ENCODE measurements around the gene CCND2. TPM values are rescaled to one million over a fixed set of nuclear protein-coding genes. Genes with fewer than 3 reads are reported as not detected.

Gene CCND2
- total RNA-seq, 1 experiment from 2014 or later, result 1.4 TPM

DNA sequence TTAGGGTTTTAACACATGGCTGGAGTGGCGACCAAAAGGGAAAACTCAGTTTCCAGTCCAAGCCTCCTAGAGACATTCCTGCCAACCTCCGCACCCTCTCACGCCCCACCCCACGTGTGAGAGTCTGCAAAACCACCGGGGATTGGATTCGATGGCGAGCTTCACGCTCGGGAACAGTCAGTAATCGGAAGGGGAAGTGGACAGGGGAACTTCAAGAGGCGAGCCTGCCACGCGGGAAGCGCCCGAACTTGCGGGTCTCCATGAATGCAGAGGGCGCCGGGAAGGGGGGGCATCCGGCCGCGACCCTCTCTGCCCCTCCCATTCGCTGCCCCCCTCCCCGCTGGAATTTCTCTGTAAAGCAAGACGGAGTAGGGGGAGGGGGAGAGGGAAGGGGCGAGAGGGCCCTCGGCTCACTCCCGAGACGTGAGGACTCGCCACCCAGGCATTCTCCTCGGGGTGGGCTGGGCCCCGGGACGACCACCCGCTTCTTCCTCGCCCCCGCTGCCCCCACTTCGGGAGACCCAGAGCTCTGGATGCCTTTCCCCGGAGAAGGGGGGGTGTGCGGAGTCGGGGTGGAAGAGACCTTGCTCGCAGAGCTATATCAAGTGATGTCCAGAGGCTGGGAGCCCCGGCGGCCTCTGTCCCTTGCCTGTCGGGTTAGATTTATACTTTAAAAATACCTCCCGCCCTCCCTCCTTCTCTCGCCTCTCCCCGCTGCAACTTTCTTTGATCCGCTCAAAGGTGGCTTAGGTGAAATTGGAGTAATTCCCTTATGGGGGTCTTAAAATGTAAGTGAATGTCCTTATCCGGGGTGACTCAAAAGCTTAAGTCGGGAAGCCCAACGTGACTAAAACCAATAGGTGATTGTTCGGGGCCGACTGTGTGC is 2.5 kb upstream of the CCND2 start:
- H4K20me1 ChIP-seq (ENCODE audit: insufficient read depth, low read depth, low read length), result no peaks in the 10 kb centered on the region
- H3K4me3 ChIP-seq (ENCODE audit: low read length), result peak overlapping the region; percentile 67
- H3K79me2 ChIP-seq (ENCODE audit: low read length), result no peaks in the 10 kb centered on the region
- H3K27ac ChIP-seq (ENCODE audit: low read length), result no peak overlapping the region
- H3K9me3 ChIP-seq (ENCODE audit: low read length), result no peaks in the 10 kb centered on the region
- peaks cover 44% of the 10 kb centered on the region for H3K4me1 ChIP-seq (ENCODE audit: low read length)
- H3K27me3 ChIP-seq (ENCODE audit: low read length), result peaks cover 6% of the 10 kb centered on the region; the same call in 1 of the 2 replicates
- H3K36me3 ChIP-seq (ENCODE audit: insufficient read depth, low read length), result no peaks in the 10 kb centered on the region
- peak; percentile 65 for DNase-seq
- H3K9ac ChIP-seq (ENCODE audit: low read length), result peak overlapping the region; percentile 69
- no peaks in the 10 kb centered on the region for H3K9me2 ChIP-seq (replicated peaks; ENCODE audit: insufficient read depth, low read length)
- H3K4me2 ChIP-seq (ENCODE audit: low read depth, low read length, poor library complexity, severe bottlenecking), result peak overlapping the region; percentile 99
- H2AFZ ChIP-seq (ENCODE audit: low read length), result peak overlapping the region; percentile 88

DNA sequence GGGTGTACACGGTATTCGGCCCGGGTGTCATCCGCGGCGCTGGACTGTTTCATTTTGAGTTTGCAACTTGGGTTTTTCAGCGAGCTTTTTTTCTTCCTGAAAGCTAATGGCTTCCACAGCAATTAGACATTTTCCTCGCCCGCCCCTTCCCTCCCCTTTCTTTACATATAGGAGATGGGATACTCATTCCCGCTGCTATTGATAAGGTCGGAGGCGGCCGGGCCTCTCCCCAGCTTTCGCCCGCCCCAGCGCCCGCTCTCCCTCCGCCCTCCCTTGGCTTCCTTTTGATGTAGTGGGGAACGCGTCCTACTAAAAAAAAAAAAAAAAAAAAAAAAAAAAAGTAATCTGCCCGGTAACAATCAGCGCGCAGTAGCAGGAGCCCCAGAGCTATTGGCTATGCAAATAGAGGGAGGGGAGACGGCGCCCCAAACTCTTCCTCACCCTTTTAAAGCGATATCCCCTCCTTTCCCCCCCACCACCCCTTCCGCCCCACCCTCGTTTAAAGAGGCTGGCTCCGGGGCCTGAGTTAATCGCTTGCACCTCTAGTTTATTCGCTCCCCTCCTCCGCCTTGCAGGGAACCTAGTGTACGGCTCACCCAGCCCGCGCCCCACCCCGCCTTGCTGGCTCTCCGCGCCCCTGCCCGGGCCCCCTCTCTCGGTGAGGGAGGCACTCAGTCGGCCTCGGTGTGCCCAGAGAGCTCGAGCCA is 1.7 kb upstream of the CCND2 start:
- H3K4me3 ChIP-seq (ENCODE audit: low read length), result peak overlapping the region; percentile 67
- no peaks in the 10 kb centered on the region for H3K9me3 ChIP-seq (ENCODE audit: low read length)
- H3K9ac ChIP-seq (ENCODE audit: low read length), result peak overlapping the region; percentile 69
- no peaks in the 10 kb centered on the region for H4K20me1 ChIP-seq (ENCODE audit: insufficient read depth, low read depth, low read length)
- H3K4me1 ChIP-seq (ENCODE audit: low read length), result peaks cover 44% of the 10 kb centered on the region
- H3K4me2 ChIP-seq (ENCODE audit: low read depth, low read length, poor library complexity, severe bottlenecking), result peak overlapping the region; percentile 99
- H2AFZ ChIP-seq (ENCODE audit: low read length), result peak overlapping the region; percentile 88
- no peaks in the 10 kb centered on the region for H3K9me2 ChIP-seq (replicated peaks; ENCODE audit: insufficient read depth, low read length)
- H3K36me3 ChIP-seq (ENCODE audit: insufficient read depth, low read length), result no peaks in the 10 kb centered on the region
- H3K27me3 ChIP-seq (ENCODE audit: low read length), result peaks cover 6% of the 10 kb centered on the region; the same call in 1 of the 2 replicates
- H3K27ac ChIP-seq (ENCODE audit: low read length), result no peak overlapping the region
- H3K79me2 ChIP-seq (ENCODE audit: low read length), result no peaks in the 10 kb centered on the region
- DNase-seq, result peak; percentile 92

DNA sequence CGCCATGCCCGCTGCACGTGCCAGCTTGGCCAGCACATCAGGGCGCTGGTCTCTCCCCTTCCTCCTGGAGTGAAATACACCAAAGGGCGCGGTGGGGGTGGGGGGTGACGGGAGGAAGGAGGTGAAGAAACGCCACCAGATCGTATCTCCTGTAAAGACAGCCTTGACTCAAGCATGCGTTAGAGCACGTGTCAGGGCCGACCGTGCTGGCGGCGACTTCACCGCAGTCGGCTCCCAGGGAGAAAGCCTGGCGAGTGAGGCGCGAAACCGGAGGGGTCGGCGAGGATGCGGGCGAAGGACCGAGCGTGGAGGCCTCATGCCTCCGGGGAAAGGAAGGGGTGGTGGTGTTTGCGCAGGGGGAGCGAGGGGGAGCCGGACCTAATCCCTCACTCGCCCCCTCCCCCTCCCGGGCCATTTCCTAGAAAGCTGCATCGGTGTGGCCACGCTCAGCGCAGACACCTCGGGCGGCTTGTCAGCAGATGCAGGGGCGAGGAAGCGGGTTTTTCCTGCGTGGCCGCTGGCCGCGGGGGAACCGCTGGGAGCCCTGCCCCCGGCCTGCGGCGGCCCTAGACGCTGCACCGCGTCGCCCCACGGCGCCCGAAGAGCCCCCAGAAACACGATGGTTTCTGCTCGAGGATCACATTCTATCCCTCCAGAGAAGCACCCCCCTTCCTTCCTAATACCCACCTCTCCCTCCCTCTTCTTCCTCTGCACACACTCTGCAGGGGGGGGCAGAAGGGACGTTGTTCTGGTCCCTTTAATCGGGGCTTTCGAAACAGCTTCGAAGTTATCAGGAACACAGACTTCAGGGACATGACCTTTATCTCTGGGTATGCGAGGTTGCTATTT is 914 bp upstream of the CCND2 start:
- H3K9me2 ChIP-seq (replicated peaks; ENCODE audit: insufficient read depth, low read length), result no peaks in the 10 kb centered on the region
- H3K27me3 ChIP-seq (ENCODE audit: low read length), result peaks cover 6% of the 10 kb centered on the region; the same call in 1 of the 2 replicates
- H3K4me1 ChIP-seq (ENCODE audit: low read length), result peaks cover 44% of the 10 kb centered on the region
- H4K20me1 ChIP-seq (ENCODE audit: insufficient read depth, low read depth, low read length), result no peaks in the 10 kb centered on the region
- H3K36me3 ChIP-seq (ENCODE audit: insufficient read depth, low read length), result no peaks in the 10 kb centered on the region
- H3K79me2 ChIP-seq (ENCODE audit: low read length), result no peaks in the 10 kb centered on the region
- peak overlapping the region; percentile 82; the same call in 1 of the 2 replicates for H2AFZ ChIP-seq (ENCODE audit: low read length)
- peak overlapping the region; percentile 99 for H3K4me2 ChIP-seq (ENCODE audit: low read depth, low read length, poor library complexity, severe bottlenecking)
- peak overlapping the region; percentile 56; the same call in 1 of the 2 replicates for H3K4me3 ChIP-seq (ENCODE audit: low read length)
- peak overlapping the region; percentile 43 for H3K9ac ChIP-seq (ENCODE audit: low read length)
- no peak for DNase-seq
- no peaks in the 10 kb centered on the region for H3K9me3 ChIP-seq (ENCODE audit: low read length)
- H3K27ac ChIP-seq (ENCODE audit: low read length), result no peak overlapping the region

DNA sequence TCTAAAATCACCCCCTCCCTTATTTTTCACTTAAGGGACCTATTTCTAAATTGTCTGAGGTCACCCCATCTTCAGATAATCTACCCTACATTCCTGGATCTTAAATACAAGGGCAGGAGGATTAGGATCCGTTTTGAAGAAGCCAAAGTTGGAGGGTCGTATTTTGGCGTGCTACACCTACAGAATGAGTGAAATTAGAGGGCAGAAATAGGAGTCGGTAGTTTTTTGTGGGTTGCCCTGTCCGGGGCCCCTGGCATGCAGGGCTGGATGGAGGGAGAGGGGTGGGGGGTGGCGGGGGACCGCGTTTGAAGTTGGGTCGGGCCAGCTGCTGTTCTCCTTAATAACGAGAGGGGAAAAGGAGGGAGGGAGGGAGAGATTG is 300 bp upstream of the CCND2 start:
- peak overlapping the region; percentile 24; the same call in 1 of the 2 replicates for H3K4me3 ChIP-seq (ENCODE audit: low read length)
- H3K9me2 ChIP-seq (replicated peaks; ENCODE audit: insufficient read depth, low read length), result no peaks in the 10 kb centered on the region
- H3K79me2 ChIP-seq (ENCODE audit: low read length), result no peaks in the 10 kb centered on the region
- no peak overlapping the region for H2AFZ ChIP-seq (ENCODE audit: low read length)
- H3K36me3 ChIP-seq (ENCODE audit: insufficient read depth, low read length), result no peaks in the 10 kb centered on the region
- H3K9me3 ChIP-seq (ENCODE audit: low read length), result no peaks in the 10 kb centered on the region
- no peak overlapping the region for H3K27ac ChIP-seq (ENCODE audit: low read length)
- H3K9ac ChIP-seq (ENCODE audit: low read length), result peak overlapping the region; percentile 15; the same call in 1 of the 2 replicates
- H3K4me1 ChIP-seq (ENCODE audit: low read length), result peaks cover 44% of the 10 kb centered on the region
- H3K27me3 ChIP-seq (ENCODE audit: low read length), result peaks cover 6% of the 10 kb centered on the region; the same call in 1 of the 2 replicates
- DNase-seq, result no peak
- H3K4me2 ChIP-seq (ENCODE audit: low read depth, low read length, poor library complexity, severe bottlenecking), result peak overlapping the region; percentile 32
- H4K20me1 ChIP-seq (ENCODE audit: insufficient read depth, low read depth, low read length), result no peaks in the 10 kb centered on the region

DNA sequence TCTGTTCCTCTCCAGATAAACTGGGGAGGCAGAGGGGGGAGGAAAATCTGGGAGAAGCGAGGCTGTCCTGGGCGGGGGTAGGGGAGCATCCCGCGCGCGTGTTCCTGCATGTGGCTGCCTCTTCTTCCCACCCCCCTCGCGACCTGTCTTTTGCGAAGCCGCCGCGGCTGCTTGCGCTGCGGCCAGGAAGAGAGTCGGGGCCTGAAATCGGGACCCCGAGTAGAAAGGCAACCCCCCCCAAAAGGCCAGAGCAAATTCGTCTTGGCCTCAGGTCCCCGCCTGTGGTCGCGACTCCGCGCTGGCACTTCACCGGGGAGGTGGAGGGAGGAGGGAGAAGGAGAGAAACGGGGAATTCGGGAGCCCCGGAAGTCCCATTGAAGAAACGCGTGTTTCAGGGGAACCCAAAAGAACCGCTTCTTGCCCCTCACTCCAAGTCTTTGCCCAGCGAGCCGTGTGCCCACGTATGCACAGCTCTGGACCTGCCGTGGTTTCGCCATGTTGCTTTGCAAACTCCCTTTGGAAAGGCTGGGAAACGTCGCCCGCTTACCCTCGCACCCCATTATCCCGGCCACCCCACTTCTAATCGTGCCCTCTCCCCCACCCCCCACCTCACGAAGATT is 944 bp downstream of the CCND2 start:
- Histone ChIP-seq H3K4me2 (ENCODE audit: low read depth, low read length, poor library complexity, severe bottlenecking) (no peak overlapping the region), H3K79me2 (ENCODE audit: low read length) (no peaks in the 10 kb centered on the region), H2AFZ (ENCODE audit: low read length) (no peak overlapping the region), H3K9ac (ENCODE audit: low read length) (no peak overlapping the region), H3K4me3 (ENCODE audit: low read length) (no peak overlapping the region), H3K9me3 (ENCODE audit: low read length) (no peaks in the 10 kb centered on the region), H3K9me2 (replicated peaks; ENCODE audit: insufficient read depth, low read length) (no peaks in the 10 kb centered on the region), H3K4me1 (ENCODE audit: low read length) (peaks cover 37% of the 10 kb centered on the region), H3K27me3 (ENCODE audit: low read length) (peaks cover 6% of the 10 kb centered on the region; the same call in 1 of the 2 replicates), H4K20me1 (ENCODE audit: insufficient read depth, low read depth, low read length) (no peaks in the 10 kb centered on the region), H3K27ac (ENCODE audit: low read length) (no peak overlapping the region), H3K36me3 (ENCODE audit: insufficient read depth, low read length) (no peaks in the 10 kb centered on the region)
- DNase-seq, result no peak

DNA sequence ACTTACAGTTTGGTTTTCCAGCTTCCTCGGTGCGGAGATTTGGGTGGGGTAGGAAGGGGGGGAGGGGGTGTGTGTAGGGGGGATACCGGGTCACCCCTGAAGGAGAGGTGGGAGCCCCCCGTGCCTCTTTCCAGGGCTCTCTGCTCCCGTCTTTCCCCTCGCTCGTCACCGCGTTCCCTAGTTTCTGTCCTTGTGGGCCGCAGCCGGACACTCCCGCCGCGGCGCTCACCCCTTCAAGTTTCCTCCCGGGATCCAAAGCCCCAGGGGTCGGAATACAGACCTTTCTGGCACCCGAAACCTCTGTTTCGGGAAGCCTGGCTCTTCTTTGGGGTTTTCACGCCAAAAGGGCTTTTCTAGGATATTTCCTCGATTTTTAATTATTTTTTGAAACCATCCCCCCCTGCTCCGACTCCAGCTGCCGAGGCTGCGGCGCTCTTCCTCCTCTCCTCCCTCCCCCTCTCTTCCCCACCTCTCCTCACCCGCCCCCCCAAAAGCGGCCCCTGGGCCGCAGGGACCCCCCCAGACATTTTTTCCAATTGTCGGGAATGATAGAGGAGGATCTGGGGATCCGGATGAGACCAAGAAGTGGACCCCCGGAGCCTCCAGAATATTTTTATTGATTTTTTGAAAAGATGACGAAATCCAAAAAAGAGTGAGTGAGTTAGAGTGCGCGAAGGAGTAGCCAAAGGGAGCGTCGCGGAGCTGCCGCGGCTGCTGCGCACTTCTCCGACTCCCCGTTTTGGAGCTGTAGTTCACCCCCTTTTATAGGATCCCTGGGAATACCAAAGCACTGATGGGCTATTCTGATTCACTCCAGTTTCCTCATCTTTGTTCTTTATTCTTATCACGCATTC is 1.7 kb downstream of the CCND2 start:
- H4K20me1 ChIP-seq (ENCODE audit: insufficient read depth, low read depth, low read length), result no peaks in the 10 kb centered on the region
- H3K9ac ChIP-seq (ENCODE audit: low read length), result no peak overlapping the region
- H3K36me3 ChIP-seq (ENCODE audit: insufficient read depth, low read length), result no peaks in the 10 kb centered on the region
- no peak for DNase-seq
- H3K9me2 ChIP-seq (replicated peaks; ENCODE audit: insufficient read depth, low read length), result no peaks in the 10 kb centered on the region
- H3K4me1 ChIP-seq (ENCODE audit: low read length), result peaks cover 31% of the 10 kb centered on the region
- no peaks in the 10 kb centered on the region for H3K79me2 ChIP-seq (ENCODE audit: low read length)
- no peak overlapping the region for H3K27ac ChIP-seq (ENCODE audit: low read length)
- no peaks in the 10 kb centered on the region for H3K9me3 ChIP-seq (ENCODE audit: low read length)
- no peak overlapping the region for H3K4me2 ChIP-seq (ENCODE audit: low read depth, low read length, poor library complexity, severe bottlenecking)
- no peak overlapping the region for H2AFZ ChIP-seq (ENCODE audit: low read length)
- no peak overlapping the region for H3K4me3 ChIP-seq (ENCODE audit: low read length)
- peaks cover 6% of the 10 kb centered on the region; the same call in 1 of the 2 replicates for H3K27me3 ChIP-seq (ENCODE audit: low read length)

GRCh38 chr12:4275870-4276301 is 2.3 kb downstream of the CCND2 start:
- Histone ChIP-seq H4K20me1 (ENCODE audit: insufficient read depth, low read depth, low read length) (no peaks in the 10 kb centered on the region), H3K9ac (ENCODE audit: low read length) (no peak overlapping the region), H3K79me2 (ENCODE audit: low read length) (no peaks in the 10 kb centered on the region), H3K36me3 (ENCODE audit: insufficient read depth, low read length) (no peaks in the 10 kb centered on the region), H2AFZ (ENCODE audit: low read length) (no peak overlapping the region), H3K4me1 (ENCODE audit: low read length) (peaks cover 25% of the 10 kb centered on the region), H3K4me2 (ENCODE audit: low read depth, low read length, poor library complexity, severe bottlenecking) (no peak overlapping the region), H3K9me2 (replicated peaks; ENCODE audit: insufficient read depth, low read length) (no peaks in the 10 kb centered on the region), H3K27ac (ENCODE audit: low read length) (no peak overlapping the region), H3K27me3 (ENCODE audit: low read length) (peaks cover 5% of the 10 kb centered on the region; the same call in 1 of the 2 replicates), H3K9me3 (ENCODE audit: low read length) (no peaks in the 10 kb centered on the region), H3K4me3 (ENCODE audit: low read length) (no peak overlapping the region)
- DNase-seq, result no peak
